H1 (cell line): Measurements from ENCODE around the gene VAMP2. TPM values are rescaled to one million over a fixed set of nuclear protein-coding genes. Genes with fewer than 3 reads are reported as not detected.
A peak's percentile ranks its signal among the peaks of the same experiment; 100 is the strongest.

Experiments
- CTCF ChIA-PET: fragments of 300-600 bp; sonication (Branson Sonifier 250); formaldehyde crosslinking; loops from one replicate; lab custom pipeline; 2021; ENCODE audit not compliant: partially characterized antibody; lab: Charles Lee
- POLR2A ChIA-PET: fragments of 300-600 bp; sonication (Branson Sonifier 250); formaldehyde crosslinking; loops from one replicate; lab custom pipeline; 2021; ENCODE audit warnings: inconsistent platforms; ENCODE audit not compliant: partially characterized antibody; lab: Charles Lee
- DNase-seq, 2 experiments: peaks; one replicate each; pipeline versions ENCODE4 v3.0.0 to v3.0.0-alpha.2; 2010 to 2022; ENCODE audit warnings: low spot score in 2 of 2, low read depth in 1 of 2, mixed read lengths in 1 of 2
- FAIRE-seq: peaks from 2 replicates; lab custom pipeline; 2011; peaks lifted over from hg19 to GRCh38; lab: Jason Lieb, UNC
- H2AFZ ChIP-seq: 2 replicates; pipeline ENCODE4 v1.8.1; 2012; ENCODE audit warnings: low read length, inconsistent platforms
- H2AK5ac ChIP-seq: 2 replicates; pipeline ENCODE4 v1.6.1; 2013; ENCODE audit warnings: low read depth, low read length
- H2BK120ac ChIP-seq: replicated peaks from 2 replicates; pipeline ENCODE3; 2013; ENCODE audit warnings: low read depth, low read length, inconsistent platforms
- H2BK12ac ChIP-seq: 2 replicates; pipeline ENCODE4 v1.6.1; 2013; ENCODE audit warnings: low read depth, low read length
- H2BK15ac ChIP-seq: 2 replicates; pipeline ENCODE4 v1.6.1; 2013; ENCODE audit warnings: low read length
- H2BK20ac ChIP-seq: 2 replicates; pipeline ENCODE4 v1.6.1; 2013; ENCODE audit warnings: low read length
- H2BK5ac ChIP-seq: 2 replicates; pipeline ENCODE4 v1.6.1; 2013; ENCODE audit warnings: low read depth, low read length
- H3K14ac ChIP-seq: 2 replicates; pipeline ENCODE4 v1.6.1; 2013; ENCODE audit warnings: inconsistent platforms; ENCODE audit not compliant: insufficient read length
- H3K18ac ChIP-seq: 2 replicates; pipeline ENCODE4 v1.6.1; 2013; ENCODE audit warnings: low read length; ENCODE audit errors: extremely low read depth
- H3K23ac ChIP-seq: 2 replicates; pipeline ENCODE4 v1.6.1; 2013; ENCODE audit warnings: inconsistent platforms; ENCODE audit not compliant: insufficient read length
- H3K23me2 ChIP-seq: 2 replicates; pipeline ENCODE4 v1.6.1; 2013; ENCODE audit warnings: low read depth, low read length
- H3K27ac ChIP-seq: 2 replicates; pipeline ENCODE4 v1.6.1; 2011; ENCODE audit warnings: low read depth, low read length, inconsistent platforms
- H3K27me3 ChIP-seq, 4 experiments: replicated peaks in 1 of 4; 1 replicate in 1 of 4; 2 replicates in 3 of 4; pipeline versions ENCODE4 v1.6.1 to v1.8.1; 2011 to 2013; ENCODE audit warnings: low read length in 3 of 4, mild to moderate bottlenecking in 3 of 4, inconsistent platforms in 2 of 4, mixed read lengths in 2 of 4, moderate library complexity in 1 of 4; ENCODE audit not compliant: control insufficient read depth in 3 of 4, insufficient read depth in 3 of 4; ENCODE audit errors: extremely low read depth in 1 of 4
- H3K36me3 ChIP-seq, 4 experiments: 2 replicates each; pipeline versions ENCODE4 v1.6.1 to v1.8.1; 2011 to 2013; ENCODE audit warnings: mild to moderate bottlenecking in 4 of 4, low read length in 3 of 4, moderate library complexity in 2 of 4, control low read depth in 1 of 4, inconsistent platforms in 1 of 4; ENCODE audit not compliant: insufficient read depth in 4 of 4, control insufficient read depth in 2 of 4
- H3K4ac ChIP-seq: replicated peaks from 2 replicates; pipeline ENCODE3; 2013; ENCODE audit warnings: low read length, low read depth, mixed read lengths, inconsistent platforms; ENCODE audit not compliant: insufficient read length
- H3K4me1 ChIP-seq, 4 experiments: replicated peaks in 1 of 4; 1 replicate in 1 of 4; 2 replicates in 3 of 4; pipeline versions ENCODE4 v1.6.1 to v1.8.1; 2011 to 2013; ENCODE audit warnings: low read length in 3 of 4, inconsistent platforms in 2 of 4, mixed read lengths in 1 of 4; ENCODE audit not compliant: insufficient read depth in 4 of 4, control insufficient read depth in 3 of 4
- H3K4me2 ChIP-seq, 2 experiments: 2 replicates each; pipeline versions ENCODE4 v1.6.1 to v1.8.1; 2011 to 2013; ENCODE audit warnings: low read depth in 2 of 2, low read length in 2 of 2, control low read depth in 1 of 2, inconsistent platforms in 1 of 2, mild to moderate bottlenecking in 1 of 2; ENCODE audit not compliant: insufficient read depth in 1 of 2
- H3K4me3 ChIP-seq, 4 experiments: fragments of 200-600, 300-600 bp in 1 of 4; sonication (generic), shearing (Covaris generic), sonication (Bioruptor Twin) in 1 of 4; 2 replicates each; pipeline versions ENCODE4 v1.5.1 to v1.8.1; 2011 to 2016; ENCODE audit warnings: low read length in 4 of 4, low read depth in 3 of 4, control low read depth in 2 of 4, inconsistent platforms in 2 of 4, mild to moderate bottlenecking in 2 of 4, mixed read lengths in 1 of 4, moderate library complexity in 1 of 4; ENCODE audit not compliant: insufficient read depth in 2 of 4; ENCODE audit errors: extremely low read depth in 1 of 4
- H3K56ac ChIP-seq: replicated peaks from 2 replicates; pipeline ENCODE3; 2013; ENCODE audit warnings: low read depth, mild to moderate bottlenecking, mixed read lengths, low read length, inconsistent platforms; ENCODE audit not compliant: insufficient read length
- H3K79me1 ChIP-seq: 2 replicates; pipeline ENCODE4 v1.6.1; 2013; ENCODE audit warnings: low read depth, low read length, control low read depth
- H3K79me2 ChIP-seq, 2 experiments: 2 replicates each; pipeline versions ENCODE4 v1.6.1 to v1.8.1; 2012 to 2013; ENCODE audit warnings: low read length in 2 of 2, mild to moderate bottlenecking in 2 of 2, inconsistent platforms in 1 of 2; ENCODE audit not compliant: insufficient read depth in 2 of 2, control insufficient read depth in 1 of 2
- H3K9ac ChIP-seq, 4 experiments: replicated peaks in 1 of 4; 1 replicate in 1 of 4; 2 replicates in 3 of 4; pipeline versions ENCODE4 v1.6.1 to v1.8.1; 2011 to 2013; ENCODE audit warnings: low read depth in 3 of 4, low read length in 3 of 4, control low read depth in 2 of 4, mild to moderate bottlenecking in 2 of 4, moderate library complexity in 2 of 4, inconsistent platforms in 1 of 4; ENCODE audit errors: extremely low read depth in 1 of 4
- H3K9me3 ChIP-seq, 2 experiments: 2 replicates each; pipeline versions ENCODE4 v1.6.1 to v1.8.1; 2012 to 2013; ENCODE audit warnings: mild to moderate bottlenecking in 2 of 2, moderate library complexity in 2 of 2, control low read depth in 1 of 2, inconsistent platforms in 1 of 2, low read depth in 1 of 2, low read length in 1 of 2, mixed read lengths in 1 of 2; ENCODE audit not compliant: insufficient read depth in 2 of 2
- H4K20me1 ChIP-seq, 2 experiments: replicated peaks in 1 of 2; 2 replicates each; pipeline versions ENCODE3 to v1.8.1; 2011 to 2013; ENCODE audit warnings: inconsistent platforms in 2 of 2, low read length in 2 of 2, mild to moderate bottlenecking in 1 of 2; ENCODE audit not compliant: insufficient read depth in 2 of 2, control insufficient read depth in 1 of 2
- H4K5ac ChIP-seq: 2 replicates; pipeline ENCODE4 v1.6.1; 2013; ENCODE audit warnings: low read length, low read depth, mixed read lengths, inconsistent platforms; ENCODE audit not compliant: insufficient read length
- H4K8ac ChIP-seq: 2 replicates; pipeline ENCODE4 v1.8.0; 2013; ENCODE audit warnings: mild to moderate bottlenecking, moderate library complexity, low read length, inconsistent platforms; ENCODE audit not compliant: insufficient read depth; ENCODE audit errors: extremely low read depth
- H4K91ac ChIP-seq: replicated peaks from 2 replicates; pipeline ENCODE3; 2013; ENCODE audit warnings: low read length, mixed read lengths, inconsistent platforms; ENCODE audit not compliant: insufficient read length
- CBX8 ChIP-seq: fragments of 300-800, 300-1000 bp; sonication (generic); IDR thresholded peaks from 2 replicates; pipeline ENCODE4 v1.7.1; 2016; ENCODE audit warnings: low read depth, low read length, borderline replicate concordance
- CREB1 ChIP-seq: IDR thresholded peaks from 2 replicates; pipeline ENCODE4 v1.6.1; 2012; ENCODE audit warnings: inconsistent platforms
- EP300 ChIP-seq, 2 experiments: IDR thresholded peaks; 1 replicate in 1 of 2; 2 replicates in 1 of 2; pipeline ENCODE4 v1.6.1; 2011 to 2012; ENCODE audit warnings: low read depth in 2 of 2, low read length in 2 of 2, mild to moderate bottlenecking in 2 of 2, borderline replicate concordance in 1 of 2, inconsistent platforms in 1 of 2, moderate library complexity in 1 of 2
- KDM4A ChIP-seq: IDR thresholded peaks from one replicate; pipeline ENCODE4 v1.7.1; 2012; ENCODE audit warnings: low read depth, mild to moderate bottlenecking, moderate library complexity, low read length, inconsistent platforms; ENCODE audit not compliant: severe bottlenecking
- MAFK ChIP-seq: IDR thresholded peaks from 2 replicates; pipeline ENCODE4 v1.6.1; 2012; ENCODE audit warnings: low read depth, mild to moderate bottlenecking, improper control_type of control experiment, low read length
- POLR2AphosphoS5 ChIP-seq: IDR thresholded peaks from 2 replicates; pipeline ENCODE4 v1.6.1; 2011; ENCODE audit warnings: low read depth, low read length
- SIN3A ChIP-seq, 2 experiments: IDR thresholded peaks in 1 of 2; conservative IDR thresholded peaks in 1 of 2; 2 replicates each; pipeline ENCODE4 v1.6.1; 2011 to 2012; ENCODE audit warnings: low read length in 2 of 2, improper control_type of control experiment in 1 of 2, low read depth in 1 of 2, mild to moderate bottlenecking in 1 of 2
- SP1 ChIP-seq: IDR thresholded peaks from 2 replicates; pipeline ENCODE4 v1.6.1; 2011; ENCODE audit warnings: low read depth, low read length
- SUZ12 ChIP-seq: fragments of 200-600 bp; sonication (generic); IDR thresholded peaks from 2 replicates; pipeline ENCODE4 v1.6.1; 2012; ENCODE audit warnings: mild to moderate bottlenecking, inconsistent platforms, low read length, moderate library complexity, mixed read lengths
- ZNF274 ChIP-seq: IDR thresholded peaks from 2 replicates; pipeline ENCODE4 v1.7.0; 2012; ENCODE audit warnings: low read length, borderline replicate concordance; ENCODE audit errors: extremely low read depth
- WGBS, 2 experiments: shearing (Covaris generic) in 1 of 2; methylation state at CpG; one replicate each; pipeline versions ENCODE4 v1.1.6 to v1.1.7; 2013 to 2015; ENCODE audit warnings: low lambda C conversion rate in 2 of 2, mixed read lengths in 2 of 2, inconsistent platforms in 1 of 2, low coverage in 1 of 2, missing lambda C conversion rate in 1 of 2; ENCODE audit not compliant: insufficient replicate concordance in 2 of 2, insufficient coverage in 1 of 2, insufficient read length in 1 of 2; ENCODE audit errors: extremely low coverage in 1 of 2, missing lambda C conversion rate in 1 of 2; 5-methylcytosine and 5-hydroxymethylcytosine counted together
- polyA plus RNA-seq, 7 experiments: library from polyadenylated mRNA; depleted of rRNA in 3 of 7; stranded (reverse) in 5 of 7; unstranded in 2 of 7; fragments of >200 nt in 5 of 7; fragments of 200-250 nt in 2 of 7; gene quantifications; 1 replicate in 5 of 7; 2 replicates in 1 of 7; 4 replicates in 1 of 7; pipeline versions ENCODE4 v1.2.1 to v1.2.3, GENCODE V29; 2011 to 2013; ENCODE audit warnings: missing spikeins in 2 of 7, mixed read lengths in 2 of 7
- total RNA-seq: library from RNA; stranded (reverse); fragmentation: NEBNext Ultra II Directional; extraction: Animal tissue kit (Norgen Biotek cat#: 25700); gene quantifications from 2 replicates; pipeline ENCODE4 v1.2.1, GENCODE V29; 2021

Gene VAMP2
- total and polyA plus RNA-seq, 2 of the 8 experiments (the other 6 are each of a cell fraction or from before 2014, with no cell fraction given) = 19.3 to 20.5 TPM

DNA sequence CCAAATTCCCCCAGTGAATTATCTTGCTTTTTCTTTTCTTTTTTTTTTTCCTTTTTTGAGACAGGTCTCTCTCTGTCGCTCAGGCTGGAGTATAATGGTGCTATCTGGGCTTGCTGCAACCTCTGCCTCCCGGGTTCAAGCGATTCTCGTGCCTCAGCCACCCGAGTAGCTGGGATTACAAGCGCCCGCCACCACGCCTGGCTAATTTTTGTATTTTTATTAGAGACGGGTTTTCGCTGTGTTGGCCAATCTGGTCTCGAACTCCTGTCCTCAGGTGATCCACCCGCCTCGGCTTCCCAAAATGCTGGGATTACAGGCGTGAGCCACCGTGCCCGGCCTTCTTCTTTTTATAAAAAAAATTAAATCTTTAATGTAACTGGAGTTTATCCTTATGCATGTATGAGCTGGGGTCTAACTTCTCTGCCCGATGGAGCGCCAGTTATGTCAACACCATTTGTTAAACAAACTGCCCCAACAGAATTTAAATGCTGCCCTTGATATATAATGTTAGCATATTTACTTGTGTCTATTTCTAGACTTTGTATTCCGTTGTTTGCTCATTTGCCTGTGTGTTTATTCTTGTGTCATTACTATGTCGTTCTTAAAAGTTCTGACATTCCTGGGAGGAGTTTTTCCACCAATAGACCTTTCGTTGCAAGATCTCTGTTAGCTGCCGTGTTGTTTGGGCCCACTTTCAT is 48.2 kb upstream of the VAMP2 start:
- H3K4me1 ChIP-seq = peaks cover 0 to 4% (median under 1%) of the 10 kb centered on the region in 4 experiments; a peak in 2 of 7 replicates
- H2BK15ac ChIP-seq = peak overlapping the region; percentile 81; the same call in 1 of the 2 replicates
- POLR2A ChIA-PET = interaction anchor here (0.7 to 19.6 kb wide), 20 partner anchors 12 to 257 kb away, joined by 3 to 373 read pairs (median 6); partner anchors contain the start of genes BORCS6, KRABD2, PFAS and RANGRF
- H2BK5ac ChIP-seq = no peak overlapping the region; the same call in 1 of the 2 replicates
- CTCF ChIA-PET = interaction anchor here (0.5 to 1.9 kb wide), 7 partner anchors 9 to 118 kb away, joined by 3 to 4 read pairs (median 3); no protein-coding TSS in a partner anchor
- no peak overlapping the region for H4K8ac ChIP-seq
- FAIRE-seq (no peak), DNase-seq (peak in 1 of 2 experiments; percentile 63)
- H3K14ac ChIP-seq = no peak overlapping the region
- peak overlapping the region; percentile 71 for H3K4ac ChIP-seq
- H3K18ac ChIP-seq = no peak overlapping the region
- no peaks in the 10 kb centered on the region for H3K9me3 ChIP-seq
- peaks cover 3 to 16% of the 10 kb centered on the region in 2 experiments for H3K79me2 ChIP-seq
- no peak overlapping the region for H2BK120ac ChIP-seq
- no peaks in the 10 kb centered on the region for H3K27me3 ChIP-seq
- H4K20me1 ChIP-seq = peaks cover 0 to 5% of the 10 kb centered on the region in 2 experiments
- H3K23me2 ChIP-seq = peaks cover 4% of the 10 kb centered on the region
- H3K23ac ChIP-seq = no peak overlapping the region
- peak overlapping the region; percentile 67 to 93 (median 80) for H3K4me3 ChIP-seq
- peaks cover 10 to 18% (median 14%) of the 10 kb centered on the region in 4 experiments; a peak in 7 of 8 replicates for H3K36me3 ChIP-seq
- no peak overlapping the region for H4K91ac ChIP-seq
- H4K5ac ChIP-seq = no peak overlapping the region
- peak overlapping the region; percentile 27; the same call in 1 of the 2 replicates for H3K27ac ChIP-seq
- H2AK5ac ChIP-seq = no peak overlapping the region
- peak overlapping the region in 3 of 4 experiments; percentile 50 to 84 (median 81); a peak in 4 of 7 replicates for H3K9ac ChIP-seq
- no peak overlapping the region for H2AFZ ChIP-seq
- WGBS, 2 experiments = 32% methylated on average over 22 of the region's 22 CpGs; no CpG with 5 or more reads in 1 of the 2 experiments
- H3K56ac ChIP-seq = no peak overlapping the region
- 0 out of 2 replicates have a peak, but pooled peaks cover 2% of the 10 kb centered on the region for H3K79me1 ChIP-seq
- peak overlapping the region; percentile 62 to 89 for H3K4me2 ChIP-seq
- no peak overlapping the region for H2BK12ac ChIP-seq
- no peak overlapping the region for H2BK20ac ChIP-seq
- TF ChIP-seq SIN3A (conservative IDR thresholded peaks at IDR 0.05 in 1 of 2, IDR thresholded peaks at IDR 0.05 in 1 of 2; ENCODE audit: low read depth in 1 of 2, low read length in 2 of 2) (no peak), CREB1 (no peak), MAFK (no peak), ZNF274 (no peak), EP300 (IDR thresholded peaks at IDR 0.05; ENCODE audit: borderline replicate concordance in 1 of 2, low read depth in 2 of 2, low read length in 2 of 2) (no peak), KDM4A (no peak), SP1 (no peak), POLR2AphosphoS5 (no peak), SUZ12 (no peak), CBX8 (no peak)
